WERI-Rb-1 (cell line): ENCODE data around the gene RPS19BP1.

Experiments
- DNase-seq: peaks from one replicate; pipeline ENCODE4 v3.0.0-alpha.2; 2020
- H3K27ac ChIP-seq: fragments of 250-450 bp; sonication (Bioruptor Pico); 2 replicates; pipeline ENCODE4 v1.5.1; 2020; ENCODE audit warnings: mild to moderate bottlenecking, moderate library complexity
- H3K27me3 ChIP-seq: fragments of 250-450 bp; sonication (Bioruptor Pico); 2 replicates; pipeline ENCODE4 v1.5.1; 2021; ENCODE audit warnings: mild to moderate bottlenecking, low read depth, moderate library complexity; ENCODE audit not compliant: insufficient read depth, severe bottlenecking
- H3K36me3 ChIP-seq: fragments of 250-450 bp; sonication (Bioruptor Pico); 2 replicates; pipeline ENCODE4 v1.5.1; 2020; ENCODE audit warnings: mild to moderate bottlenecking, moderate library complexity
- H3K4me3 ChIP-seq: 2 replicates; pipeline ENCODE4 v1.5.1; 2011; ENCODE audit warnings: low read depth, mild to moderate bottlenecking, control low read depth, low read length
- H3K9me3 ChIP-seq: fragments of 250-450 bp; sonication (Bioruptor Pico); 2 replicates; pipeline ENCODE4 v1.5.1; 2021; ENCODE audit warnings: mild to moderate bottlenecking, moderate library complexity; ENCODE audit not compliant: severe bottlenecking
- CTCF ChIP-seq: IDR thresholded peaks from 2 replicates; pipeline ENCODE4 v1.5.1; 2011; ENCODE audit warnings: low read depth, mild to moderate bottlenecking, control low read depth, inconsistent platforms, low read length

RPS19BP1 gene

DNA sequence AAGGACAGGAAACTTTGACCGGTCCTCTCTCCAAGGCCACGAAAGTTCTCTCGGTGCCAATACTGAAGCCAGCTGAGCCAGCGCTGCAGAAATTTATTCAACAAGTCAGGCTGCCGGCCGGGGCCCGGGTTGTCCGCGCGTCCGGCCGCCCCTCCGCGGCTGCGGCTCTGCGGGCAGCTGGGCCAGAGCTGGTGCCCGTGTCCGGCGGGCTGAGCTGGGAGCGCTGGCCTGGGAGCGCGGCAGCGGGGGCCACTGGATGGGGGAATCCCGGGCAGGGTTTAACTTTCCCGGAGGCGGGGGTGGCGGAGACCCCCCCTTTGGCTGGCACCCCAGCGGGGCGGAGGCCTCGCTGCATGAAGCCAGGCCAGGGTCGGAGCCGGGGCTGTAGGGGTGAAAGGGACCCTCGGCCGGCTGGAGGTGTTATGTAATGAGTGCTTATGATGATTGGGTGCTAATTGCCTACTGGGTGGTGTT is 25.7 kb upstream of the RPS19BP1 start:
- Histone ChIP-seq H3K9me3 (no peaks in the 10 kb centered on the region), H3K4me3 (no peak overlapping the region), H3K36me3 (no peaks in the 10 kb centered on the region), H3K27ac (no peak overlapping the region), H3K27me3 (no peaks in the 10 kb centered on the region)
- no peak for TF ChIP-seq CTCF
- DNase-seq = no peak

DNA sequence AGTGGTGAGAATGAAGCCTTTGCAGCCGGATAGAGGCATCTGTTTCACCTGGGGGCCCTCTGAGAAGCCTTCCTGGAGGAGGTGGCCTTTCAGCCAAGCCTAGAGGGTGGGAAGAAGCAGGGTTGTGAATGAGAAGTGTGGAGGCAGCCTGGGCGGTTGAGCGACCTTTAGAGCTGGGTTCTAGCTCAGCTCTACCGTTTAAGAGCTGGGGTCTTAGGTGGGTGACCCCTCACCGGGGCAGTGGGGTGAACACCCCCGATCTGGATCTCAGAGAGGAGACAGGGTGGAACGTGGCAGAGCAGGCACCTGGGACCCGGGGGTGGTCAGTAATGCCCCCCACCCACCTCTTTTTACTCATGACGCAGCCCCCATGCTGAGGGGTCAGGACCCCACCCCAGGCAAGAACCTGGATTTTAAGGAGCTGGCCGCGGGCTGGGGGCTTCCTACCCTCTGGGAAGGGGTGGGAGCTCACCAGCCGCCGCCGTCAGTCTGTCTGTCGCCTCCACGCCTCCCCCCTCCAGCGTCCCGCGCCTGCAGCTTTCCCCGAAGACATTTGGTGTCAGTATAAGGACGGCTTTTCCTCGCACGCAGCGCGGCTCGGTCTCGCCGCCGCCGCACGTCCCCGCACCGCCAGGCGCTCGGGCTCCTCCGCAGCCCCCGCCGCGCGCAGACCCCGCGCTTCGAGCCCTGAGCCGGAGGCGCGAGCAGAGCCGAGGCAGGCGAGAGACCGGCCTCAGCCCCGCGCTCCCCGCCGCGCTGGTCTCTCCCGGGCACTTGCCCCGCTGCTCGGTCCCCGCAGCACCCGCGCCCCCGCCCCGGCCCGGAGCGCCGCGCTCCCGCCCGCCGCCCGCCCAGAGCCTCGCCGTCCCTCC is 24.7 kb upstream of the RPS19BP1 start:
- Histone ChIP-seq H3K9me3 (no peaks in the 10 kb centered on the region), H3K27ac (no peak overlapping the region; the same call in 1 of the 2 replicates), H3K36me3 (no peaks in the 10 kb centered on the region), H3K4me3 (peak overlapping the region; percentile 45), H3K27me3 (no peaks in the 10 kb centered on the region)
- TF ChIP-seq CTCF = peak; percentile 50
- peak; percentile 77 for DNase-seq

DNA sequence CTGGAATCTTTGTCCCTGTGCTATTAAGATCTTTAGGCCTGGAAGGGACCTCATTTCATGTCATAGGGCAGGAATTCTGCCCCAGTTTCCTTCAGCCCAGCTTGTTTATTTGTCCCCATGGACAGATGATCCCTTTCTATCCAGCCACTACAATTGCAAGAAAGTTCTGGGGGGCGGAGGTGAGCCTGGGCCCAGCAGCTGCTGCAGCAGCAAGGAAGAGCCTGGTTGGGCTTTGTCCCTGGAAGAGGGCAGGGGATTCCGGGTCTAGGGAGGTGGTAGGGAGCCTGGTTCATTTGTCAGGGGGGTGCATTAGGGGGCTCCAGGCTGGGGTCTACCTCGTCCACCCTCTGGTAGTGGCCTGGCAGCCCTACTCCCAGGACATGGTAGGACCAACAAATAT is 21.6 kb upstream of the RPS19BP1 start:
- H3K27me3 ChIP-seq = no peaks in the 10 kb centered on the region
- H3K9me3 ChIP-seq = no peaks in the 10 kb centered on the region
- DNase-seq = no peak
- no peak for TF ChIP-seq CTCF
- H3K4me3 ChIP-seq = no peak overlapping the region
- no peaks in the 10 kb centered on the region for H3K36me3 ChIP-seq
- H3K27ac ChIP-seq = no peak overlapping the region

DNA sequence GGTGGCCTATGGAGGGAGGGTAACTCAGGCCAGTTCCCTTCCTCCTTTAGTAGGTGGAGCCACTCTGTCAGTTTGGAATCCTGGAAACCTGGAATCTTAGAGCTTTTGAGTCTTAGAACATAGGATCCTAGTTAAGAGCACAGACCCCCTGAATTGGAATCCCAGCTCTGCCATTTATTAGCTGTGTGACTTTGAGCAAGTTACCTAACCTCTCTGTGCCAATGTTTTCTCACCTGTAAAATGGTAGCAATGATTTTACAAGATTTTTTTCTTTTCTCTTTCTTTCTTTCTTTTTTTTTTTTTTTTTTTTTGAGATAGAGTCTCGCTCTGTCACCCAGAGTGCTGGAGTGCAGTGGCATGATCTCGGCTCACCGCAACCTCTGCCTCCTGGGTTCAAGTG is 20.9 kb upstream of the RPS19BP1 start:
- Histone ChIP-seq H3K4me3 (no peak overlapping the region), H3K36me3 (no peaks in the 10 kb centered on the region), H3K27ac (no peak overlapping the region), H3K9me3 (no peaks in the 10 kb centered on the region), H3K27me3 (no peaks in the 10 kb centered on the region)
- no peak for DNase-seq
- TF ChIP-seq CTCF = no peak

DNA sequence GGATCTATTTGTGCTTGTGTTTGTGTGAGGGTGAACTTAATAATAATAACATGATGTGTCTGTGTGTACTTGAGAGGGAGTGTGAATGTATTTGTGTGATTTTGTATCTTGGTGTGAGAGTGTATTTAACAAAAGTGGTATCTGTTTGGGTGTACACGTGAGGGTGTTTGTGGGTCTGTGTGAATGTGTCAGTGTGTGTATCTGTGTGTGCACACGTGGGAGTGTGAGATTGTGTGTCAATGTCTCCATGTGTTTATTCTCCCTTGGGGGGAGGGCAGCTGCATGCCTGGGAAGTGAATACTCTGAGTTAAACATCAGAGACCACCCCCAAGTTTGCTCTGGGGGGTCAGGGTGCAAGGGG is 15.0 kb upstream of the RPS19BP1 start:
- Histone ChIP-seq H3K27ac (no peak overlapping the region), H3K4me3 (no peak overlapping the region), H3K27me3 (no peaks in the 10 kb centered on the region), H3K36me3 (no peaks in the 10 kb centered on the region), H3K9me3 (no peaks in the 10 kb centered on the region)
- no peak for DNase-seq
- TF ChIP-seq CTCF = no peak
